NCI-H446 (cell line): Measurements from ENCODE around the gene PCBP3.
"Not testable (repeated sequence)": the region's sequence is repeated elsewhere in the genome, so short reads cannot be mapped to it uniquely, and the experiment has no call there.

ENCODE experiments used
- DNase-seq, 2 experiments: peaks; one replicate each; lab custom pipeline; 2025; lab: John Stamatoyannopoulos, UW

The PCBP3 gene

GRCh38 chr21:45678790-45679189, 35.3 kb downstream of the PCBP3 start:
- DNase-seq, result not testable (repeated sequence)

GRCh38 chr21:45680215-45680614, 36.7 kb downstream of the PCBP3 start:
- no peak for DNase-seq

GRCh38 chr21:45695086-45695485, 51.6 kb downstream of the PCBP3 start:
- DNase-seq, result no peak

GRCh38 chr21:45698493-45699184, 55.1 kb downstream of the PCBP3 start:
- peak; percentile 68 to 92 for DNase-seq

GRCh38 chr21:45699251-45699942, 55.9 kb downstream of the PCBP3 start:
- DNase-seq, result no peak

GRCh38 chr21:45699966-45700365, 56.4 kb downstream of the PCBP3 start:
- DNase-seq, result no peak

- no peak for DNase-seq
Measured at GRCh38 chr21:45700461-45700860, 56.9 kb downstream of the PCBP3 start.

GRCh38 chr21:45704311-45705108, 61.0 kb downstream of the PCBP3 start:
- no peak for DNase-seq

- no peak for DNase-seq
Measured at GRCh38 chr21:45706299-45706698, 62.8 kb downstream of the PCBP3 start.

- DNase-seq, result no peak
Measured at GRCh38 chr21:45709173-45709572, 65.6 kb downstream of the PCBP3 start.

GRCh38 chr21:45709696-45710268, 66.3 kb downstream of the PCBP3 start:
- DNase-seq, result no peak

GRCh38 chr21:45710306-45710705, 66.8 kb downstream of the PCBP3 start:
- not testable (repeated sequence) for DNase-seq

GRCh38 chr21:45713613-45714012, 70.1 kb downstream of the PCBP3 start:
- DNase-seq, result no peak

- DNase-seq, result no peak
Measured at GRCh38 chr21:45715441-45715840, 71.9 kb downstream of the PCBP3 start.

- no peak for DNase-seq
Measured at GRCh38 chr21:45718413-45718812, 74.9 kb downstream of the PCBP3 start.

- DNase-seq, result no peak
Measured at GRCh38 chr21:45719177-45719802, 75.8 kb downstream of the PCBP3 start.

- DNase-seq, result not testable (repeated sequence)
Measured at GRCh38 chr21:45720204-45720603, 76.7 kb downstream of the PCBP3 start.

- no peak for DNase-seq
Measured at GRCh38 chr21:45721671-45722070, 78.1 kb downstream of the PCBP3 start.

GRCh38 chr21:45723049-45723958, 79.8 kb downstream of the PCBP3 start:
- DNase-seq, result no peak

- peak; percentile 19 to 73 for DNase-seq
Measured at GRCh38 chr21:45724345-45724961, 80.9 kb downstream of the PCBP3 start.
